HG02870 (cell line): ENCODE measurements around the gene ADGRV1.
A peak's percentile ranks its signal among the peaks of the same experiment; 100 is the strongest.

Experiments
- ATAC-seq: cut with Tn5 transposase; IDR thresholded peaks from one replicate; pipeline ENCODE4 v1.9.1; 2021; ENCODE audit warnings: mild to moderate bottlenecking, moderate library complexity; ENCODE audit not compliant: unreplicated experiment

The ADGRV1 gene

DNA sequence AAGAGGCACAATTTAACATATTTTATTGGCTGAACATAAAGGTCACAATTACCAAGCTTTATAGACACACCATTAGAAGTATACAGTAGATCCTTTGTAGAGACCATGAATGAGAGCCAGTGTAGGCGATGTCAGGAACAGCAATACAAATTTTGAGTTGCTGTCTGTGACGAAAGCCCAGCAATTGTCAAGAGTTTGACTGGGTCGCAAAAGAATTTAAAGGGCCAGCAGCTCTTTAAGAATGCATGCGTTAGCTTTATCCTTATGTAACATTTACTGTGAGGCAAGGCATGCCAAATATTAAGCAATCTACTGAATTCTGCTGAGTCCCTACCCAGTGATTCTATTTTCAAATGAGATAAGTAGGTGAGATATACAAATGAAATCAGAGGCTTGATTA is 587.6 kb downstream of the ADGRV1 start:
- ATAC-seq: no peak

GRCh38 chr5:91146905-91147600 is 588.5 kb downstream of the ADGRV1 start:
- no peak for ATAC-seq

- no peak for ATAC-seq
Measured at GRCh38 chr5:91150234-91150633, 591.6 kb downstream of the ADGRV1 start.

DNA sequence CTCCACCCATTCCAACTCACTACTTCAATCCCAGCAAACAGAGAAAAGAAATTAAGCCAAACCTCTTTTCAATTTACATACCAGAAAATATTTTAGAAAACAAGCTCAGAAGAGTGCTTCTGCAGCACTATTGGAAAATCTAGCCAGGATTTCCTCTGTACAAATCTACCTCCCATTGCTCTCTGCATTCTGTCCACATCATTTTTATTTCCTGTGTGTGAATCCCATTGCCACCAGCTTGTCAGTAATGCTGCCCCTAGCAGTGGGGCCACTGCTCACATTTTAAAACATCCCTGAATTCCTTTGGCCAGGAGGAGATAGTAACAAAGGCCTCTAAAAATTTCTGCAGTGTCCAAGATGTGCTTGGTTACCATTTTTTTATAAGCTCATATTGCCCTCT is 592.0 kb downstream of the ADGRV1 start:
- ATAC-seq: no peak

DNA sequence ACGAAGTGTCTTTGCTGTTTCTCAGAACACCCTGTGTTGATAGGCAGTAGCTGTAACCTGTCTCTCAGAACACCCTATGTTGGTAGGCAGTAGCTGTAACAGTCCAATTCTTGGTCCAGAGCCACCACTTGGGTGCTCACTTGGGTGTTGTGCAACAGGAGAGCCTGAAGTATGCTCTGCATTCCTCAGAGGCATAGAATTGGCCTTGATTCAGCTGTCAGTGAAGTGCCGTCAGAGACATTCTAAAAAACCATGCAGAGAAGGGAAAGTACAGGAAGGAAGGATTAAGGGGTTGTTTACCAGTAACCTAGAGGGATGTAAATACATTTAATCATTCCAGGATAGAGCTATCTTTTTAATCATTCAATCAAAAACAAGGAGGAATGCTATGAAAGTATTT is 593.4 kb downstream of the ADGRV1 start:
- no peak for ATAC-seq

- no peak for ATAC-seq
Measured at GRCh38 chr5:91154338-91154737, 595.7 kb downstream of the ADGRV1 start.

GRCh38 chr5:91155274-91155673 is 596.7 kb downstream of the ADGRV1 start:
- ATAC-seq: no peak

GRCh38 chr5:91156242-91156641 is 597.6 kb downstream of the ADGRV1 start:
- no peak for ATAC-seq

- ATAC-seq: no peak
Measured at GRCh38 chr5:91158011-91158410, 599.4 kb downstream of the ADGRV1 start.

DNA sequence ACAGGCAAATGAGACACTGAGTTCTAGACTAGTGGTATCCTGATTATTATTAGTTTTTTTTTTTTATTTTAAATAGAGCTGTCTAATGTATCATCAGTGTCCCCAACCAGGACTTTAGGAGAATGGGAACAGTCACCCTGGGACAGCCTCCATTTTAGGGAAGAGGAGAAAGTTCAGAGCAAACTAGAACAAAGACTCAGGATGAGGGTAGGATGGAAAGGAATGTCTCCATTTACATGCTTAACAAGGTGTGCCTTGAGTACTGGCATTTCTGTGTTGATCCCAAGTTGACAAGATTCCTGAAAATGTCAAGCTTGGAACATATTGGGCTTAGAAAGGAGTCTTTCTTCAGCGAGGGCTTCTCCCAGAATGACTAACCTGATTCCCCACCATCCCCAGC is 601.0 kb downstream of the ADGRV1 start:
- ATAC-seq: no peak

- ATAC-seq: no peak
Measured at GRCh38 chr5:91160714-91161285, 602.2 kb downstream of the ADGRV1 start.

- ATAC-seq: peak; percentile 99
Measured at GRCh38 chr5:91162534-91163381, 604.2 kb downstream of the ADGRV1 start.

DNA sequence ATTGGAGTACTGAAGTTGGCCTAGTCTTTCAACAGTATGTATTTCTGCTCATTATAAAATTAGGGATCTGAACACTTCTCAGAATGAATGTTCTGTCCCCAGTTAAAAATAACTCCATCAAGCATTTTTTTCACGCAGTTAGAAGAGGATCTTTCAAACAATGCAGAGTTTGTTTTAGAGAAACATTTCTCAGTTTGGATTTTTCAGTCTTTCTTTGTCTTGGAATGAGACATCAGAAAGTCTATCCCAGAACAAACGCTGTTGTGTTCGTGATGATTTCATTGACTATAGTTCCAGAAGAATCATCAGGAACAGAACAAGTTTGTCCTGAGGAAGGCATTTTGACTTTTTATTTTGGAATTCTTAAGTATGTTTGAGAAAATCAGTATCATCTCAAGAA is 605.8 kb downstream of the ADGRV1 start:
- no peak for ATAC-seq

DNA sequence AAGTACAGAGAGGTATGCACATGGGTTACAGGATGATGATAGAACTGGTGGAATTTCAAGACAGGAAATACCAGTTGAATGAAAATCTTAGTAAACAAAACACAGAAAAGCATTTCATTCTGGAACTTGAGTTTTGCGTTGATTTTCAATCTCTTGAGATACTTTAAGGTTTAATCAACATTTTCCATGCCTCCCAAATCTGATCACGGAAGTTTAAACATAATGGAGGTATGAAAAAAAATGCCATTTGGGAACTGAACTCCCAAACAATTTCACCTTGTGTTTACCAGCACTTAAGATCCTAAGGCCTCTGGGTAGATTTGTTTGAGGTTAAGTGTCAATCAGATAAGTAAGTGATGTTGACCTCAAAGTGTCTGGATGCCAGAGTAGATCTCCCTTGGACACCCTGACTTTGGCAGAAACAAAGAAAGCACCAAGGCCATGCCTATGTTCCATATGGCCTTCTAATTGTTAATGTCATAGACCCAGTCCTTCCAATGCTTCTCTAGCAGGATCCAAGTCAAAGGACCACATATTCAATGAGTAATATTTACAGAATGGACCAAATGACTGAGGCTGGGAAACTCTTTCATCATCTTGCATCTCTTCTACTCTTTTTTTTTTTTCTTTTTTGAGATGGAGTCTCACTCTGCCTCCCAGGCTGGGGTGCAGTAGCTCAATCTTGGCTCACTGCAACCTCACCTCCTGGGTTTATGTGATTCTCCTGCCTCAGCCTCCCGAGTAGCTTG is 607.6 kb downstream of the ADGRV1 start:
- ATAC-seq: no peak

DNA sequence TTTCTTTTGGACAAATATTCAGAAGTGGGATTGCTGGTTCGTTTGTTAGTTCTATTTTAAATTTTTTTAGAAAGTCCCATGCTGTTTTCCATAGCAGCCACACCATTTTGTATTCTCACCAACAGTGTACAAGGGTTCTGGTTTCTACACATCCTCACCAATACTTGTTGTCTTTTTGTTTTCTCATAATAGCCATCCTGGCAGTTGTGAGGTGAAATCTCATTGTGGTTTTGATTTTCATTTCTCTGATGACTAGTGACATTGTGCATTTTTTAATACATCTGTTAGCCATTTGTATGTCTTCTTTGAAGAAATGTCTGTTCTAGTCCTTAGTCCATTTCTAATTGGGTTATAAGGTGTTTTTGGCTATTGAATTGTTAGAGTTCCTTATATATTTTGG is 610.3 kb downstream of the ADGRV1 start:
- no peak for ATAC-seq

GRCh38 chr5:91170266-91170665 is 611.7 kb downstream of the ADGRV1 start:
- ATAC-seq: no peak

DNA sequence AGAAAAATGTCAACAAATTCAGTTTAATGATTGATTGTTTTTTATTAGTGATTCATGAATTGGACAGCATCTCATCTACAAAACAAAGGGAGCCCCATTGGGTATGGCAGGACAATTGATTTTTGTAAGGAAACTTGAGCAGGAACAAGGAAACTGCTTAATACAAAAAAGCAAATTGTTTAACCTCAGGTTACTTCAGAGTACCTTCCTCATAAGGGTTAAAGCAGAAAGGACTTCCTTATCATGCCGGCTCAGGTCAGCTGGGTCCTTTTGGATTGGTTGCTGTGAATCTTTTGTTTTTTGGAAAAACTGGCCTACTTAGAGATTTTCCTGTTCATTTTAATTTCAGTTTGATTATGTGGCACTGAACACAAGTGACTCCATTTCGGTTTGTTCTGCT is 612.7 kb downstream of the ADGRV1 start:
- ATAC-seq: no peak

DNA sequence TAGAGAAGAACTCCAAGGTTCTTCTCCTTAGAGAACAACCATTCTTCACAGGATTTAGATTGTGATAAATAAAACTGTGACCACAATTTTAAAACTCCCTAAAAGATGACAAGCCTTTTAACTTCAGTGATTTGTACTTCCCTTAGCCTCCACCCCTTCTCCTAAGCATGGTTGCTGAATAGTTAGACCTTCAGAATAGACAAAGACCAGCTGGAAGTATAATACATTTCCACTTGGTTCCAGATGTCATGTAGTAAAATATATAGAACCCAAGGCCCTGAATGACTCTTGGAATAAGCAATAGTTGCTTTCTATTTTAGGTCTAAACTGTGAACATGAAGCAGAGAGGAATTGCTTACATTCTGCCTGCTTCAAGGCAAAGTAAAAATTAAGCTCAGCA is 615.8 kb downstream of the ADGRV1 start:
- ATAC-seq: no peak

- ATAC-seq: no peak
Measured at GRCh38 chr5:91175708-91176107, 617.1 kb downstream of the ADGRV1 start.

DNA sequence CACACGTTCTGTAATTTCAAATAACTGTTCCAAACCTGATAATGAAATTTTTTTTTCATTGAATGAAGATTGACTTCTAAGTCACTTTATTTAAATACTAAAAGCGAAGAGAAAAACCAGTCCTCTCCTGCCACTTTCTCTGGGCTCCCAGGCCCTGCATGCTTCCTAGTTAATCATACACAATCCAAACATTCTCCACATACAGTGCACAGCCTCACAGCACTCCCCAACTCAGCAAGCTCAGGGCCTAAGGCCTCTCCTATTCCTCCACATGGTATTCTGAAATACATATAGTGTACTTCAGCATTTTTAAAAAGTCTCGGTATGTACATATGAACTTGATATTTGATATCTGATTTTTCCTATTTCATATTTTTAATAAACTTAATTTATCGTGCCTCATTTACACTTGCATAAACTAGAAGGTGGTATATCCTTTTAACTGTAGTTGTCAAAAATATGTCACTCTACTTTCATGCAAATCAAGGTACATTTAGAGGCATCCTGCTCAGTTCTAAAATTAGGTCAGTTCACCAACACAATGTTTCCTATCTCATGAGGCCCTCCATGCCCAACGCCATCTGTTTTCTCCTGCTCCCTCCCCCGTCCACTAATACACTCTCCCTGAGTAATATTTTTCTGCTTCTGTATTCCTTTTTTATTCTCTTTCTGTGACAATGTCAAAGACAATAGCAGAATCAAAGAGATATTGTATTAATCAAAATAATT is 617.9 kb downstream of the ADGRV1 start:
- ATAC-seq: no peak

GRCh38 chr5:91177085-91177484 is 618.5 kb downstream of the ADGRV1 start:
- no peak for ATAC-seq
